H1 (cell line): Measurements from ENCODE around the gene EPHA4. TPM values are rescaled to one million over a fixed set of nuclear protein-coding genes. Genes with fewer than 3 reads are reported as not detected.

ENCODE experiments used
- CTCF ChIA-PET: fragments of 300-600 bp; sonication (Branson Sonifier 250); formaldehyde crosslinking; loops from one replicate; lab custom pipeline; 2021; ENCODE audit not compliant: partially characterized antibody; lab: Charles Lee
- POLR2A ChIA-PET: fragments of 300-600 bp; sonication (Branson Sonifier 250); formaldehyde crosslinking; loops from one replicate; lab custom pipeline; 2021; ENCODE audit warnings: inconsistent platforms; ENCODE audit not compliant: partially characterized antibody; lab: Charles Lee
- DNase-seq, 2 experiments: peaks; one replicate each; pipeline versions ENCODE4 v3.0.0 to v3.0.0-alpha.2; 2010 to 2022; ENCODE audit warnings: low spot score in 2 of 2, low read depth in 1 of 2, mixed read lengths in 1 of 2
- FAIRE-seq: peaks from 2 replicates; lab custom pipeline; 2011; peaks lifted over from hg19 to GRCh38; lab: Jason Lieb, UNC
- H2AFZ ChIP-seq: 2 replicates; pipeline ENCODE4 v1.8.1; 2012; ENCODE audit warnings: low read length, inconsistent platforms
- H2AK5ac ChIP-seq: 2 replicates; pipeline ENCODE4 v1.6.1; 2013; ENCODE audit warnings: low read depth, low read length
- H2BK120ac ChIP-seq: replicated peaks from 2 replicates; pipeline ENCODE3; 2013; ENCODE audit warnings: low read depth, low read length, inconsistent platforms
- H2BK12ac ChIP-seq: 2 replicates; pipeline ENCODE4 v1.6.1; 2013; ENCODE audit warnings: low read depth, low read length
- H2BK15ac ChIP-seq: 2 replicates; pipeline ENCODE4 v1.6.1; 2013; ENCODE audit warnings: low read length
- H2BK20ac ChIP-seq: 2 replicates; pipeline ENCODE4 v1.6.1; 2013; ENCODE audit warnings: low read length
- H2BK5ac ChIP-seq: 2 replicates; pipeline ENCODE4 v1.6.1; 2013; ENCODE audit warnings: low read depth, low read length
- H3K14ac ChIP-seq: 2 replicates; pipeline ENCODE4 v1.6.1; 2013; ENCODE audit warnings: inconsistent platforms; ENCODE audit not compliant: insufficient read length
- H3K18ac ChIP-seq: 2 replicates; pipeline ENCODE4 v1.6.1; 2013; ENCODE audit warnings: low read length; ENCODE audit errors: extremely low read depth
- H3K23ac ChIP-seq: 2 replicates; pipeline ENCODE4 v1.6.1; 2013; ENCODE audit warnings: inconsistent platforms; ENCODE audit not compliant: insufficient read length
- H3K23me2 ChIP-seq: 2 replicates; pipeline ENCODE4 v1.6.1; 2013; ENCODE audit warnings: low read depth, low read length
- H3K27ac ChIP-seq: 2 replicates; pipeline ENCODE4 v1.6.1; 2011; ENCODE audit warnings: low read depth, low read length, inconsistent platforms
- H3K27me3 ChIP-seq, 4 experiments: replicated peaks in 1 of 4; 1 replicate in 1 of 4; 2 replicates in 3 of 4; pipeline versions ENCODE4 v1.6.1 to v1.8.1; 2011 to 2013; ENCODE audit warnings: low read length in 3 of 4, mild to moderate bottlenecking in 3 of 4, inconsistent platforms in 2 of 4, mixed read lengths in 2 of 4, moderate library complexity in 1 of 4; ENCODE audit not compliant: control insufficient read depth in 3 of 4, insufficient read depth in 3 of 4; ENCODE audit errors: extremely low read depth in 1 of 4
- H3K36me3 ChIP-seq, 4 experiments: 2 replicates each; pipeline versions ENCODE4 v1.6.1 to v1.8.1; 2011 to 2013; ENCODE audit warnings: mild to moderate bottlenecking in 4 of 4, low read length in 3 of 4, moderate library complexity in 2 of 4, control low read depth in 1 of 4, inconsistent platforms in 1 of 4; ENCODE audit not compliant: insufficient read depth in 4 of 4, control insufficient read depth in 2 of 4
- H3K4ac ChIP-seq: replicated peaks from 2 replicates; pipeline ENCODE3; 2013; ENCODE audit warnings: low read length, low read depth, mixed read lengths, inconsistent platforms; ENCODE audit not compliant: insufficient read length
- H3K4me1 ChIP-seq, 4 experiments: replicated peaks in 1 of 4; 1 replicate in 1 of 4; 2 replicates in 3 of 4; pipeline versions ENCODE4 v1.6.1 to v1.8.1; 2011 to 2013; ENCODE audit warnings: low read length in 3 of 4, inconsistent platforms in 2 of 4, mixed read lengths in 1 of 4; ENCODE audit not compliant: insufficient read depth in 4 of 4, control insufficient read depth in 3 of 4
- H3K4me2 ChIP-seq, 2 experiments: 2 replicates each; pipeline versions ENCODE4 v1.6.1 to v1.8.1; 2011 to 2013; ENCODE audit warnings: low read depth in 2 of 2, low read length in 2 of 2, control low read depth in 1 of 2, inconsistent platforms in 1 of 2, mild to moderate bottlenecking in 1 of 2; ENCODE audit not compliant: insufficient read depth in 1 of 2
- H3K4me3 ChIP-seq, 4 experiments: fragments of 200-600, 300-600 bp in 1 of 4; sonication (generic), shearing (Covaris generic), sonication (Bioruptor Twin) in 1 of 4; 2 replicates each; pipeline versions ENCODE4 v1.5.1 to v1.8.1; 2011 to 2016; ENCODE audit warnings: low read length in 4 of 4, low read depth in 3 of 4, control low read depth in 2 of 4, inconsistent platforms in 2 of 4, mild to moderate bottlenecking in 2 of 4, mixed read lengths in 1 of 4, moderate library complexity in 1 of 4; ENCODE audit not compliant: insufficient read depth in 2 of 4; ENCODE audit errors: extremely low read depth in 1 of 4
- H3K56ac ChIP-seq: replicated peaks from 2 replicates; pipeline ENCODE3; 2013; ENCODE audit warnings: low read depth, mild to moderate bottlenecking, mixed read lengths, low read length, inconsistent platforms; ENCODE audit not compliant: insufficient read length
- H3K79me1 ChIP-seq: 2 replicates; pipeline ENCODE4 v1.6.1; 2013; ENCODE audit warnings: low read depth, low read length, control low read depth
- H3K79me2 ChIP-seq, 2 experiments: 2 replicates each; pipeline versions ENCODE4 v1.6.1 to v1.8.1; 2012 to 2013; ENCODE audit warnings: low read length in 2 of 2, mild to moderate bottlenecking in 2 of 2, inconsistent platforms in 1 of 2; ENCODE audit not compliant: insufficient read depth in 2 of 2, control insufficient read depth in 1 of 2
- H3K9ac ChIP-seq, 4 experiments: replicated peaks in 1 of 4; 1 replicate in 1 of 4; 2 replicates in 3 of 4; pipeline versions ENCODE4 v1.6.1 to v1.8.1; 2011 to 2013; ENCODE audit warnings: low read depth in 3 of 4, low read length in 3 of 4, control low read depth in 2 of 4, mild to moderate bottlenecking in 2 of 4, moderate library complexity in 2 of 4, inconsistent platforms in 1 of 4; ENCODE audit errors: extremely low read depth in 1 of 4
- H3K9me3 ChIP-seq, 2 experiments: 2 replicates each; pipeline versions ENCODE4 v1.6.1 to v1.8.1; 2012 to 2013; ENCODE audit warnings: mild to moderate bottlenecking in 2 of 2, moderate library complexity in 2 of 2, control low read depth in 1 of 2, inconsistent platforms in 1 of 2, low read depth in 1 of 2, low read length in 1 of 2, mixed read lengths in 1 of 2; ENCODE audit not compliant: insufficient read depth in 2 of 2
- H4K20me1 ChIP-seq, 2 experiments: replicated peaks in 1 of 2; 2 replicates each; pipeline versions ENCODE3 to v1.8.1; 2011 to 2013; ENCODE audit warnings: inconsistent platforms in 2 of 2, low read length in 2 of 2, mild to moderate bottlenecking in 1 of 2; ENCODE audit not compliant: insufficient read depth in 2 of 2, control insufficient read depth in 1 of 2
- H4K5ac ChIP-seq: 2 replicates; pipeline ENCODE4 v1.6.1; 2013; ENCODE audit warnings: low read length, low read depth, mixed read lengths, inconsistent platforms; ENCODE audit not compliant: insufficient read length
- H4K8ac ChIP-seq: 2 replicates; pipeline ENCODE4 v1.8.0; 2013; ENCODE audit warnings: mild to moderate bottlenecking, moderate library complexity, low read length, inconsistent platforms; ENCODE audit not compliant: insufficient read depth; ENCODE audit errors: extremely low read depth
- H4K91ac ChIP-seq: replicated peaks from 2 replicates; pipeline ENCODE3; 2013; ENCODE audit warnings: low read length, mixed read lengths, inconsistent platforms; ENCODE audit not compliant: insufficient read length
- ATF3 ChIP-seq: IDR thresholded peaks from 2 replicates; pipeline ENCODE4 v1.6.1; 2011; ENCODE audit warnings: low read depth, mild to moderate bottlenecking, low read length; ENCODE audit not compliant: insufficient read depth
- CBX8 ChIP-seq: fragments of 300-800, 300-1000 bp; sonication (generic); IDR thresholded peaks from 2 replicates; pipeline ENCODE4 v1.7.1; 2016; ENCODE audit warnings: low read depth, low read length, borderline replicate concordance
- CHD1 ChIP-seq: IDR thresholded peaks from 2 replicates; pipeline ENCODE4 v1.6.1; 2012; ENCODE audit warnings: low read depth, low read length, improper control_type of control experiment
- GABPA ChIP-seq: IDR thresholded peaks from 2 replicates; pipeline ENCODE4 v1.6.1; 2011; ENCODE audit warnings: mild to moderate bottlenecking, low read length, moderate library complexity, borderline replicate concordance; ENCODE audit not compliant: insufficient read depth
- KDM5A ChIP-seq: fragments of 200-600 bp; IDR thresholded peaks from 2 replicates; pipeline ENCODE4 v1.7.1; 2012; ENCODE audit warnings: mild to moderate bottlenecking, low read length, inconsistent platforms, mixed read lengths
- MAFK ChIP-seq: IDR thresholded peaks from 2 replicates; pipeline ENCODE4 v1.6.1; 2012; ENCODE audit warnings: low read depth, mild to moderate bottlenecking, improper control_type of control experiment, low read length
- PHF8 ChIP-seq: fragments of 200-600 bp; sonication (generic); conservative IDR thresholded peaks from 2 replicates; pipeline ENCODE4 v1.7.1; 2012; ENCODE audit warnings: low read depth, mild to moderate bottlenecking, inconsistent platforms, low read length, moderate library complexity
- POU5F1 ChIP-seq: IDR thresholded peaks from 2 replicates; pipeline ENCODE4 v1.6.1; 2011; ENCODE audit warnings: low read depth, mild to moderate bottlenecking, low read length, moderate library complexity
- SIN3A ChIP-seq, 2 experiments: IDR thresholded peaks in 1 of 2; conservative IDR thresholded peaks in 1 of 2; 2 replicates each; pipeline ENCODE4 v1.6.1; 2011 to 2012; ENCODE audit warnings: low read length in 2 of 2, improper control_type of control experiment in 1 of 2, low read depth in 1 of 2, mild to moderate bottlenecking in 1 of 2
- SRF ChIP-seq: IDR thresholded peaks from 2 replicates; pipeline ENCODE4 v1.6.1; 2011; ENCODE audit warnings: mild to moderate bottlenecking, low read depth, low read length, moderate library complexity
- TBP ChIP-seq: IDR thresholded peaks from 2 replicates; pipeline ENCODE4 v1.6.1; 2011; ENCODE audit warnings: low read depth, low read length, improper control_type of control experiment
- WGBS, 2 experiments: shearing (Covaris generic) in 1 of 2; methylation state at CpG; one replicate each; pipeline versions ENCODE4 v1.1.6 to v1.1.7; 2013 to 2015; ENCODE audit warnings: low lambda C conversion rate in 2 of 2, mixed read lengths in 2 of 2, inconsistent platforms in 1 of 2, low coverage in 1 of 2, missing lambda C conversion rate in 1 of 2; ENCODE audit not compliant: insufficient replicate concordance in 2 of 2, insufficient coverage in 1 of 2, insufficient read length in 1 of 2; ENCODE audit errors: extremely low coverage in 1 of 2, missing lambda C conversion rate in 1 of 2; 5-methylcytosine and 5-hydroxymethylcytosine counted together
- polyA plus RNA-seq, 7 experiments: library from polyadenylated mRNA; depleted of rRNA in 3 of 7; stranded (reverse) in 5 of 7; unstranded in 2 of 7; fragments of >200 nt in 5 of 7; fragments of 200-250 nt in 2 of 7; gene quantifications; 1 replicate in 5 of 7; 2 replicates in 1 of 7; 4 replicates in 1 of 7; pipeline versions ENCODE4 v1.2.1 to v1.2.3, GENCODE V29; 2011 to 2013; ENCODE audit warnings: missing spikeins in 2 of 7, mixed read lengths in 2 of 7
- total RNA-seq: library from RNA; stranded (reverse); fragmentation: NEBNext Ultra II Directional; extraction: Animal tissue kit (Norgen Biotek cat#: 25700); gene quantifications from 2 replicates; pipeline ENCODE4 v1.2.1, GENCODE V29; 2021

The EPHA4 gene
- total and polyA plus RNA-seq, 2 of the 8 experiments (the other 6 are each of a cell fraction or from before 2014, with no cell fraction given), result 4.3 to 5.7 TPM

- Histone ChIP-seq H2BK5ac (no peak overlapping the region), H3K18ac (no peak overlapping the region), H3K79me1 (no peaks in the 10 kb centered on the region), H2BK20ac (no peak overlapping the region), H2BK15ac (no peak overlapping the region), H4K8ac (no peak overlapping the region), H3K4me2 (no peak overlapping the region), H3K23me2 (no peaks in the 10 kb centered on the region; the same call in 1 of the 2 replicates), H3K14ac (no peak overlapping the region), H3K27me3 (no peaks in the 10 kb centered on the region), H2AK5ac (no peak overlapping the region), H2AFZ (no peak overlapping the region), H2BK12ac (no peak overlapping the region), H3K23ac (no peak overlapping the region), H3K56ac (no peak overlapping the region), H4K91ac (no peak overlapping the region), H3K79me2 (no peaks in the 10 kb centered on the region), H3K9me3 (0 out of 4 replicates have a peak, but pooled peaks cover 0 to 2% of the 10 kb centered on the region in 2 experiments), H3K9ac (no peak overlapping the region), H4K5ac (no peak overlapping the region), H3K4me1 (no peaks in the 10 kb centered on the region), H3K4me3 (no peak overlapping the region), H3K4ac (no peak overlapping the region), H4K20me1 (no peaks in the 10 kb centered on the region), H2BK120ac (no peak overlapping the region), H3K36me3 (no peaks in the 10 kb centered on the region), H3K27ac (no peak overlapping the region)
- ChIA-PET POLR2A (no interaction called here), CTCF (no interaction called here)
- WGBS, 2 experiments, result 93% methylated on average over 5 of the region's 5 CpGs; no CpG with 5 or more reads in 1 of the 2 experiments
- DNase-seq (no peak), FAIRE-seq (no peak)
- TF ChIP-seq TBP (no peak), SRF (no peak), CHD1 (no peak), POU5F1 (no peak), CBX8 (no peak), SIN3A (conservative IDR thresholded peaks at IDR 0.05 in 1 of 2, IDR thresholded peaks at IDR 0.05 in 1 of 2; ENCODE audit: low read depth in 1 of 2, low read length in 2 of 2) (no peak), ATF3 (no peak), MAFK (no peak), KDM5A (no peak), GABPA (no peak), PHF8 (no peak)
These were observed 164.3 kb downstream of the EPHA4 start for GRCh38 chr2:221407765-221408164.
